ENCODE data around the gene PVRIG.
"Not testable (repeated sequence)": the region's sequence is repeated elsewhere in the genome, so short reads cannot be mapped to it uniquely, and the experiment has no call there.

PVRIG gene

DNA sequence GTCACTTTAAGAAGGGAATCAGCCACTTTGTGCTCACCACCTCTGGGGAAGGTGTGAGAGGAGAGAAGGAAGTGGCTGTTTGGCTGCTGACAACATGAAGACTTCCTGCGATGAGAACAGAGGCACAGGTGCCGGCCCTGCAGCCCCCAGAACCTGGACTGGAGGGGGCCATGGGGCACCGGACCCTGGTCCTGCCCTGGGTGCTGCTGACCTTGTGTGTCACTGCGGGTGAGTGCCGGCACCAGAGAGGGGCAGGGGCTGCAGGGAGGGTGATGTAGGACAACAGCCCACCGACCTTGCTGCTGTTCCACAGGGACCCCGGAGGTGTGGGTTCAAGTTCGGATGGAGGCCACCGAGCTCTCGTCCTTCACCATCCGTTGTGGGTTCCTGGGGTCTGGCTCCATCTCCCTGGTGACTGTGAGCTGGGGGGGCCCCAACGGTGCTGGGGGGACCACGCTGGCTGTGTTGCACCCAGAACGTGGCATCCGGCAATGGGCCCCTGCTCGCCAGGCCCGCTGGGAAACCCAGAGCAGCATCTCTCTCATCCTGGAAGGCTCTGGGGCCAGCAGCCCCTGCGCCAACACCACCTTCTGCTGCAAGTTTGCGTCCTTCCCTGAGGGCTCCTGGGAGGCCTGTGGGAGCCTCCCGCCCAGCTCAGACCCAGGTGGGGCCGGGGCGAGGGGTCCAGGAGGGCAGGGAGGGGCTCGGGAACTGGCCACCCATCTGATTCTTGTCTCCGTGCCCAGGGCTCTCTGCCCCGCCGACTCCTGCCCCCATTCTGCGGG, at the start of gene PVRIG:
PVRIG (plus strand) TSS at position 149 of the 785 bp plus-strand sequence; CDS start at position 171, 22 bp downstream.
- DNase-seq = peak; percentile 40

DNA sequence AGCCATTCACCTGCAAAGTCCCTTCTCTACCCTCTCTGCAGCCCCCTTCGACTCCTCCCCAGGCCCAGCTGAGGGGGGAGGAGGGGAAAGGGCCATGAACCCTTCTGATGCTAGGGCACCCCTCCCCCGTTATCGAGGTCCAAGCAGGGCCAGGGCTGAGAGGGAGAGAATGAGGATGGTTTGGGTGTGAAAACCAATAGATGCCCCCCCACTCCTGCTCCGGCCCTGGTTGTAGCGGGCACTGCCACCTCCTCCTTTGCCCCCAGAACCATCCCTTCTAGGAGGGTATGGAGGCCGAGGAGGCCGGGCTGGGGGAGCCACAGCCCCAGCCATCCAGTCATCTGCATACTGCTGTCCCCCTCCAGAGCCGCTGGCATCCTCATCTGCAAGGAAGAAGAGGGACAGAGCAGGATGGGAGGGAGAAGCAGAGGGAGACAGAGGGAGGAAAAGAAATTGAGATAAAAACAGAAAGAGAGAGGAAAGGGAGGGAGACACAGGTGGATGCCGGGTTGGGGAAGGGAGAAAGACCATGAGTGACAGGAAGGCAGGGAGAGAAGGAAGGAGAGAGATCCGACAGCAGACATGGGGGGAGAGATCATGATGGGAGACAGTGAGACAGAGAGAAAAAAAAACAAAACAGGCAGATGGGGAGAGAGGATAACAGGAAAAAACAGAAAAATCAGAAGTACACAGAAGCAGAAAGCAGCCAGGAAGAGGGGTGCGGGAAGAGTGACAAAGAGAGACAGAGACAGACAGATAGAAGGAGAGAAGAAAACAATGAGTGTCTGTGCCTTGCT, 49.5 kb upstream of the PVRIG start:
- no peak for DNase-seq

DNA sequence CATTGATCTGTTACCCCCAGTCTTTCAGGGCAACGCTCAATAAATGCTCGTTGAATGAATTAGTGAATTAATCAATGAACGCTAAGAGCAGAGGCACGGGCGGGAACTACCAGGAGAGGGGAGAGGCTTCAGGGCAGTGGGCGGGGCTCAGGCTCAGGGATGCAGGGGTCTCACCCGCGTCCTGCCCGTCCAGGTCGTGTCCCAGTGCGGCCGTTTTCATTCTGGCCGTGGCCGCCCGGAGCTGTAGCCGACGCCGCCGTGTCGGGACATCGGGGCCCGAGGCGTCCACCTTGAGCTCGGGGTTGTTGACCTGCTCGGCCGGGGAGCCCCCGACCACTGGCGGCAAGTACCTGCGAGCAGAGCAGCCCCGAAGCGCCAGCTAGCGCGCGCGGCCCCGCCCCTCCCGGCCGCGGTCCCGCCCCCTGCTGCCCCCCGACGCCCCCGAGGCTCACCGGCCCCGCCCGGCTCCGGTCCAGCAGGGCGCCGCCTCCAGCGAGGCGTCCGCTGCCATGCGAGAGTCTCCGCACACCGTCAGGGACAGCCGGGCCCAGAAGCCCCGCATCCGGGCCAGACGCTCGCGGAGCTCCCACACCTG, 48.6 kb upstream of the PVRIG start:
- no peak for DNase-seq

DNA sequence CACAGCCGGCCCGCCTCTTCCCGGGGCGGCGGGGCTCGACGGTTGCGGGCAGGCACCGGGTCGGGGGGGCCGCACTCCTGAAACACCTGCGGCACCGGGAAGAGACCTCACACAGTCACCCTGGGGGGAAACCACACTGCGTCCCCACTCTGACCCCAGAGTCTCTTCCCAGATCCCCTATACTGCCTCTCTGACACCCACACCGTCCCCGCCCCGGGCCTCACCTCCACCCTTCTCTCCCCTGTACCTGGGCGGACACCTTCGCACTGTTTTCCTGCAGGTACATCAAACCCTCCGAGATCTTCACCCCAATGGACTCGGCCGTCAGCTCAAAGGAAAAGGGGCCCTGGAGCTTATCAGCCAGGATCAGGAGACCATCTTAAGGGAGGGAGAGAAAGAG, 47.9 kb upstream of the PVRIG start:
- DNase-seq = no peak

DNA sequence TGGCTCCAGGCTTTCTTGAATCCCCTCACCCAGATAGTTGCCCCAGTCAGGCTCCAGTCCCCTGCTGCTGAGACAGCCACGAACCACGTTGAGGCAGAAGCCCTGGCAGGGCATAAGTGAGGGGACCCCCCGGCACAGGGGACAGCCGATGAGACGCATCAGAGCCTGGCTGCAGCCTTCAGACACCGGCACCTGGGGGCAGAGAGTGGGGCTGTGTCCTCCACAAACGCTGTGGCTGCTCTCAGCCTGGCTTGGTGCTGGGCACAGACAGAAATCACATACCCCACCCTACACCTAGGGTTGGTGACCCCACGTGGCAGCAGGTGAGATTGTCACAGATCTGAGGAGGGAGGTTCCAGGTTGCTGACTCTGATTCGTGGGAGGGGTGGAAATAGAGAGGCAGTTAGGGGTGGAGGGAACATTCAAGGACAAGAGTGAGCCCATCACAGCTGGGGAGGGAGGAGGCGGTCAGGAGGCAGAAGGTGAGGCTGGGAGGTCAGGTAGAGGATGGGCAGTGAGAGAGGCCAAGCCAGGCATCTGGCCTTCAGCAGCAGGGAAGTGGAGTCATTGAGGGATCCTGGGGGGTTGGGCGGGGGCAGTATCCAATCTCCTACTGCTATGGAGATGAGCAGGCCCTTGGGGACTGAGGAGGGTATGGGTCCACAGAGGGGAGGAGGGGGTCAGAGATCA, 45.8 kb upstream of the PVRIG start:
- DNase-seq = no peak

DNA sequence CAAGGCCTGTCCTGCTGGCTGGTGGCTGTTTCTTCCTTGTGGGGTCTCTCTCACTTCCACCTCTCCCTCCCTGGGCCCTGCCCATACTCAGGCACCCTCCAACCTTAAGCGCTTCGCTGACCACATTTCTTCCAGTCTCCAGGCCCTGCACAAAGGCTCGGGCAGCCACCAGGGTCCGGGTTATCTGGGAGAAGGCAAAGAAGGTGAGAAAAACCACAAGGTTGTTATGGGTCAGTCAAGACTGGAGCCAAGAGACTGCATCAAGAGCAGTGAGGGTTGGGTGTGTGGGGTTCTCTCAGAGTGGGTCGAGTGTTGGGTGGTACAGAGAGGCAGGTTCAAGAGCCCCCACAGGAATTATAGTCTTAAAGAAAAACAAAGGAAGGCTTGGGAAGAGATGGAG, 45.2 kb upstream of the PVRIG start:
- DNase-seq = no peak

DNA sequence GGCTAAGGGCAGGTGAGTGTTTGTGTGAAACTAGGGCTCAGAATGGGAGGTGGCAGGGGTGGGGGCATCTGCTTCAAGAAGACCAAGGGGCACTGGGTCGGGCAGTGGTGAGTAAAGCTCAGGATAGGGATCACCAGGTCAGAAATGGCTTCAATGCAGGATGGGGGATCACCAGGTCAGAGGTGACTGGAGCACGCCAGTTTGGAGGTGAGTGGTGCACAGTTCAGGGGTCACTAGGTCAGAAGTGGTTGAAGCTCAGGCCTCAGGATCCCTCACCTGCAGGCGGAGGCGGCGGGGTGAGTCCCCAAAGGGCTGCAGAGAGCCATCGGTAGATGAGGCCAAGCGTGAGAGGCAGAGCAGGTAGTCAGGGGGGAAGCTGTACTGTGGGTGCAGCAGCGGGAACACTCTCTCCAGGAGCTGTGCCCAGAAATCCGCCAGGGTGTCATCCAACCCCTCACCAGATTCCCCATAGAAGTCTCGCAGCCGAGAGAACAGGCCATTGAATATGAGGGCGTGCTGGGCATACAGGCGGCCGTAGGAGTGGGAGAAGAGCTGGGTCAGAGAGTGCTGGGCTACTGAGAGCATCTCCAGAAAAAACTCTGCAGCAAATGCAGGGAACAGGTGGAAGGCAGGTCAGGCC, 44.3 kb upstream of the PVRIG start:
- no peak for DNase-seq

DNA sequence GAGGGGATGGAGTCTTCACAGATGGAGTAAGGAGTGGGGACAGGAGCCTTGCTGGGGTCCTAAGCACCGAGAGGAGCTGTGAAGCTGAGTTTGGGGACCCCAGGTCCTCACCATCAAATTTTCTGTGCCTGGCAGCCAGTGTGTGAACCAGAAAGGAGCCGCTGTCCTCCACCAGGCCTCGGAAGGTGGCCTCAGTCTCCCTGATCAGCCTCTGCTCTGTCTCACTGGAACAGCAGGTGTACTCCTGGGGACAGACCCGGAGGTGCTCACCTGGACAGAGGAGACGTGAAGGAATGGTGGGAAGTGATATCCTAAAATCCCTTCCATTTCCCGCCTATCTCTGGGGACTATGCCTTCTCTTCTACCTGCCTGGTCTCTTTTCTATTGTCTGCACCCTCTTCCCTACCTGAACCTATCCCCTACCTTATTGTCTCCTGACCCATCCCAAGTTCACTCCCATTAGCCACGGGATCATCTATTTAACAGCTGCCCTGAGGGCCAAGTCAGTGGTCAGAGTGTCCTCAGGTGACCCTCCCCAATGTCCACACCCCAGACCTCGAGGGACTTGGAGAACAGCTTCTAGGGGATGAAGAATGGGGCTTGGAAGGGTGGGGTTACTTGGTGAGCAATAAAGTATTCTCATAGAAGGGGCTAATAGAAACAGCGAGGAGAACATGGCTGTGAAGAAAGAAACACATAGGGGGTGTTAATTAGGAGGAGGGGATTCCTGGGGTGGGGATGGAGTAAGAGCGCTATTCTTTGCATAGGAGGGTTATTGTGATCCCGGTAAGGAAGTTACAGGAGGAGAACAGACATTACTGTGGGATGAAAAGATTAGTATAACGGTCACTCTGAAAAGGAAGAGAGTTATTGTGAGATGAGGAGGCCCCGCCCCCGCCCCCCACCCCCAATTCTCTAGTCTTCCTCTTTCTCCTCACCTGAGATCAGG, 43.4 kb upstream of the PVRIG start:
- no peak for DNase-seq

DNA sequence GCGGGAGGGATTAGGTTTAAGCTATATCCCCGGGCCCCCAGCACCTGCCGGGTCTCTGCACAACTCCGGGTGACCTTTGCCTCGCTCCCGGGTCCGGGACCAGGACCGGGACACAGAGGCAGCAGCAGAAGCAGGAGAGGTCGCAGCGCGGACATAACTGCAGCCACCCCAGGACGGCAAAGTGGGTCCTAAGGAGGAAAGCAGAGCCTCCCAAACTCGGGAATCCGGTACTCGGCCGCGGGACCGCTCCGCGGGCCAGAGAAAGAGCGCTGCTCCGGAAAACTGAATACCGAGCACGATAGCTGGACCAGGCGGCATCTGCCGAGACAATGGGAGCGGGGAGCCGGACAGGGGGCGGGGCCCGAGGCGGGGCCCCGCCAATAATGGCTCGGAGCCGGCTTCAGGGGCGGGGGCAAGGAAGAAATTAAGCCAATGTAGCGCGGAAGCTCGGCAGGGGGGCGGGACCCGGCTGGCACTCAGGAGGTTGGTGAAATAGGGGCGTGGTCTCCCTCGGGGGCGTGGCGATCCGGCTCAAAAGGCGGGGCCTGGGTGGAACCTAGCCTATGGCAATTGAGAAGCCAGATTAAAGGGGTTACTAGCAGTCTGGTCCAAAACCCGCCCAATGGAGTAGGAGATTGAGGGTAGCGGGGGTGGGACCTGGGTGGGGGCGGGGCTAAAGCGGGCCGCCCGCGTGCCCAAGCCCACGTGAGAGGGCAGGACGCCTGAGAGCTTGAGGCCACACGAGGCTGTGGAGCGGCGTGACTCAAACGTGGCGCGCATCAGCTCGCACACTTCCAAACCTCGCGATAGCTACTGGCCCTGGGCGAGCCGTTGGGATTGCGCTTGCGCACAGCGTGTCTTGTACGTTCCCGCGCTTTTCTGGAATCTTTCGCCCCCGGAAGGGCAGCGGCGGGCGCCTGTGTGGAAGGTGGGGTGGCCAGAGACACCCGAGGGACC, 42.4 kb upstream of the PVRIG start, which contains the start of the genes GPC2 and STAG3:
GPC2 (minus strand) TSS at position 337 of the 957 bp plus-strand sequence; CDS start at position 155, 182 bp downstream.
STAG3 (plus strand) TSS at position 874 of the 957 bp plus-strand sequence. CDS start 2,639 bp downstream, outside the sequence.
- peak; percentile 93 for DNase-seq

DNA sequence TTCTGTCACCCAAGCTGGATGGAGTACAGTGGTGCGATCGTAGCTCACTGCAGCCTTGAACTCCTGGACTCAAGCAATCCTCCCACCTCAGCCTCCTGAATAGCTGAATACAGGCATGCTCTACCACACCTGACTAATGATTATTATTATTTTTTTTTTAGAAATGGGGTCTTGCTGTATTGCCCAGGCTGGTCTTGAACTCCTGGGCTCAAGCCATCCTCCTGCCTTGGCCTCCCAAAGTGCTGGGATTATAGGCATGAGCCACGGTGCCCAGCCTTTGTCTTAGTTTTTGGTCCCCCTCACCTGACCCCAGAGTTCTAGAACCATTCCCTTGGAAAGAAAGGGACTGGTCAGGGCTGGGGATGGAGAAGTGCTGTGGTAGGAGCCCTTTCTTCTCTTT, 39.7 kb upstream of the PVRIG start:
- DNase-seq = not testable (repeated sequence)

DNA sequence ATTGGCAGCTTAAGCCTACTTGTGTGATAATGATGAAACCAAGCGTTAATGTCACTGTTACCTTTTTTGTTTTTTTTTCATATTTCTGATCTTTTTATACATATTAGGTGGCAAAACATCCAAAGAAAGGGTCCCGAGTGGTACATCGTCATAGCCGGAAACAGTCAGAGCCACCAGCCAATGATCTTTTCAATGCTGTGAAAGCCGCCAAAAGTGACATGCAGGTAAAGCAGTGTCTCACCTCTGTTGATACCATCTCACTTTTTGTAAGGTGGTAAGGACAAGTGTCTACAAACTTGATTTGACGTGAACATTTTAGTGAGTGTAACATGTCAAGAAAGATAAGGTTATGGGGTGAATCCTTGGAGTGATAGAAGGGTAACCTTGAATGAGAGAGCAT, 37.1 kb upstream of the PVRIG start:
- not testable (repeated sequence) for DNase-seq

DNA sequence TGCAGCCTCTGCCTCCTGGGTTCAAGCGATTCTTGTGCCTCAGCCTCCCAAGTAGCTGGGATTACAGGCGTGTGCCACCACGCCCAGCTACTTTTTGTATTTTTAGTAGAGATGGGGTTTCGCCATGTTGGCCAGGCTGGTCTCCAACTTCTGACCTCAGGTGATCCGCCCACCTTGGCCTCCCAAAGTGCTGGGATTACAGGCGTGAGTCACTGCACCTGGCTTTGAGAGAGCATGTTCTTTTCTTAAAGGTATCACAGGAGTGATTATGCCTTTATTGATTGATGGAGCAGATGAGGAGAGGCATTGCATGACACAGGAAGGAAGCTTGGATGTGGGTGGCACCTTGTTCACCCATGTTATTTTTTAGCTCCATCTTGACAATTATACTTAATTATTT, 36.7 kb upstream of the PVRIG start:
- DNase-seq = not testable (repeated sequence)

DNA sequence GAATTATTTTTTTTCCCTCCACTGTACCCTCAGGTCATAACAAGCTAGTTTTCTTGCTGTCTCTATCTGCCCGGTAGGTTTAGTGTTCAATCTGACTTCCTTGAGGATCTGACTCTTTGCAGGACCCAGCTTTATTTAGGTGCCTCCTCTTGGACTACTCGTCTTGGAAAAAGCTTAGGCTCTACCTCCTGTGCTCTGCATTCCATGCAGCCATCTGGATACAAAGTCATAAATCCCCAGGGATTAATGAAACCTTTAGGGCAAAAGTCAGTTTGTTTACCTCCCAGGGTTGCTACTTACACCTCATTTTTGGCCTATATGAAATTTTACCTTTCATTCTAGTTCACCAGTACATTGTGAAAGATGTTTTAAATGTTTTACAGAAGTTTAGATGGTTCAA, 34.0 kb upstream of the PVRIG start:
- no peak for DNase-seq

DNA sequence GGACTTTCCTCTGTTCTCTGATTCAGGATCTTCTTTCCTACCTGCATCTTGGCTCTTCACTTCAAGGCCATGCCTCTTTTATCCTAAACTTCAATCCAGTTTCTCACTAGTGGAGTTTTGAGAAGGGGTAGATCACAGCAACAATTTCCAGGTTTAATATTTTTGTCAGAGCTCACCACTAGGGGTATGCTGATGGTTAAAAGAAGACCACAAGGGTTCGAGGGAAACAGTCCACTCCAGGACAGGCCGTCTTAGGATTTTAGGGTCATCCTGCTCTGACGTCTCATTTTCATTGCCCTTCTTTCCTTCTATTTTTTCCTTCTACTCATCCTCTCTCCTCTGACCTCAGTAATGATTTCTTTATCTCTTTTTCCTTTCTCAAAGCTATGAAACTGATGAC, 30.7 kb upstream of the PVRIG start:
- DNase-seq = no peak

DNA sequence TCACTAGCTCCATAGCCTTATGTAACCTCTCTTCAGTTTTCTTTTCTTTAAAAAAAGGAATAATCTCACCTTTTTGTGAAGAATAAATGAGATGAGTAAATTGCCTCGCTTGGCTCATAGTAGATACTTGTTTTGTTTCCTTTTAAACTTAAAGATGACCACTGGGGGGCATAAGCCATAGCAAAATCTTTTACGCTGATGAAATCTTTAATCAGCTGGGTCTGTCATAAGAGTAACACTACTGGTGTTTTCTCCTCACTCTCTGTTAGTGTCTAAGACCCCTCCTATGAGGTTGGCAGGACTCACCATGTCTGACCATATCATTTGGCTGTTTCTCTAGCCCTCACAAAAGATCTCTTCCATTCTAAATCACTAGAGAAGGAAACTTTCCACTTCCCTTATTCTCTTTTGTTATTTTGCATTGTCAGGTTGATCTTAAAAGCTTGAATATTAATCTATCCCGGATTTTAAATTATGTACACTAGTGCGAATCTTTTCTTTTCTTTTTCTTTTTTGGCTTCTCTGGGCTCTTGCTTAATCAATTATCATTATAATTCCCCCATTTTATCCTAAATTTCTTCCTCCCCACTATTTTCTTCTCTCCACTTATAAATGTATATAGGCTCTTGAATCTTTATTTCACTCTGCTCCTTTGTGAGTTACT, 29.6 kb upstream of the PVRIG start:
- DNase-seq = no peak

DNA sequence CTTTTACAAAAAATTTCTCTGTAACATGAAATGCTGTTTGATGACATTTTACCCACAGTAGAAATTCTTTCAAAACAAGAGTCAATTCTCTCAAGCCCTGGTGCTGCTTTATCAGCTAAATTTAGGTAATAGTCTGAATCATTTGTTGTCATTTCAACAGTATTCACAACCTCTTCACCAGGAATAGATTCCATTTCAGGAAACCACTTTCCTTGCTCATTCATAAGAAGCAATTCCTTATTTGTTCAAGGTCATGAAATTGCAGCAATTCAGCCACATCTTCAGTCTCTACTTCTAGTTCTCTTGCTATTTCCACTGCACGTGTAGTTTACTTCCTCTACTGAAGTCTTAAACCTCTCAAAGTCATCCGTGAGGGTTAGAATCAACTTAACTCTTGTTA, 28.0 kb upstream of the PVRIG start:
- no peak for DNase-seq

DNA sequence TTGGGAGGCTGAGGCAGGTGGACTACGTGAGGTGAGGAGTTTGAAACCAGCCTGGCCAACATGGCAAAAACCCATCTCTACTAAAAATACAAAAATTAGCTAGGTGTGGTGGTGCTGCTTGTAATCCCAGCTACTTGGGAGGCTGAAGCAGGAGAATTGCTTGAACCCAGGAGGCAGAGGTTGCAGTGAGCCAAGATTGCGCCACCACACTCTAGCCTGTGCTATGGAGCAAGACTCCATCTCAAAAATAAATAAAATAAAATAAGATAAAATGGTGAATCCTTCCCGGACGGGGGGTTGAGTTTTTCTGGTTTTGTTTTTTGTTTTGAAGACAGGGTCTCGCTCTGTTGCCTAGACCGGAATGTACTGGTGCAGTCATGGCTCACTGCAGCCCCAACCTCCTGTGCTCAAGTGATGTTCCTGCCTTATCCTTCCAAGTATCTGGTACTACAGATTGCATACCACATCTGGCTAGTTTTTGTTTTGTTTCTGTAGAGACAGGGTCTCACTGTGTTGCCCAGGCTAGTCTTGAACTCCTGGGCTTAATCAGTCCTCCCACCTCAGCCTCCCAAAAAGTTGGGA, 27.4 kb upstream of the PVRIG start:
- not testable (repeated sequence) for DNase-seq

DNA sequence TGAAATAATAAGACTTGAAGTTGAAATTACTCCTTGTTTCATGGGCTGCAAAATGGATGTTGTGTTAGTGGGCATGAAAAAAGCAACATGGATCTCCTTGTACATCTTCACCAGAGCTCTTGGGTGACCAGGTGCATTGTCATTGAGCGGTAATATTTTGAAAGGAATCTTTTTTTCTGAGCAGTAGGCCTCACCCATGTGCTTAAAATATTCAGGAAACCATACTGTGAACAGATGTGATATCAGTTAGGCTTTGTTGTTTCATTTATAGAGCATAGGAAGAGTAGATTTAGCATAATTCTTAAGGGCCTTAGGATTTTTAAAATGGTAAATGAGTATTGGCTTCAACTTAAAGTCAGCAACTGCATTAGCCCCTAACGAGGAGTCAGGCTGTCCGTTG, 26.8 kb upstream of the PVRIG start:
- DNase-seq = no peak

DNA sequence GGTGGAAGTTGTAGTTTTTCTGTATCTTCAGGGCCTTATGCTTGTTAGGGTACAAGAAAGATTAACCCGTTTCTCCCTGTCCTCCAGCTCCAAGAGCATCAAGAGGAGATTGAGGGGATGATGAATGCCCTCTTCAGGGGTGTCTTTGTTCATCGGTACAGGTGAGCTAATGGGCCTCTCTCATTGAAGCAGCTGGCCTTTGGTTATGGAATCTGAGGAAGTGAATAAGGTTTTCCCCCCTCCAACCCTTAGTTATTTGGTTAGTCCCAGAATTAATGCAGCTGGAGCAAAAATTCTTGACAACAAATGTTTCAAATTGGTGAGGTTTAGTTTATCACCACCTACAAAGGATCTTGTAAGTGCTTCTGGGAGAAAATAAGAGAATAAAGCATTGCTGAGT, 24.5 kb upstream of the PVRIG start:
- no peak for DNase-seq

Measured in activated effector memory CD4-positive, alpha-beta T cell treated with Interleukin-2 at 50 U/mL for 16 hours (primary cell).